Activated CD8-positive, alpha-beta memory T cell treated with anti-CD3 and anti-CD28 coated beads, Interleukin-2, amount 50 U/mL, for 1 hour (primary cell): ENCODE results near the gene PRRT3.
"Not testable (repeated sequence)": the region's sequence is repeated elsewhere in the genome, so short reads cannot be mapped to it uniquely, and the experiment has no call there.

ENCODE experiments used
- DNase-seq: peaks from one replicate; pipeline ENCODE4 v3.0.0-alpha.2; 2020; ENCODE audit errors: extremely low read depth

Gene PRRT3

DNA sequence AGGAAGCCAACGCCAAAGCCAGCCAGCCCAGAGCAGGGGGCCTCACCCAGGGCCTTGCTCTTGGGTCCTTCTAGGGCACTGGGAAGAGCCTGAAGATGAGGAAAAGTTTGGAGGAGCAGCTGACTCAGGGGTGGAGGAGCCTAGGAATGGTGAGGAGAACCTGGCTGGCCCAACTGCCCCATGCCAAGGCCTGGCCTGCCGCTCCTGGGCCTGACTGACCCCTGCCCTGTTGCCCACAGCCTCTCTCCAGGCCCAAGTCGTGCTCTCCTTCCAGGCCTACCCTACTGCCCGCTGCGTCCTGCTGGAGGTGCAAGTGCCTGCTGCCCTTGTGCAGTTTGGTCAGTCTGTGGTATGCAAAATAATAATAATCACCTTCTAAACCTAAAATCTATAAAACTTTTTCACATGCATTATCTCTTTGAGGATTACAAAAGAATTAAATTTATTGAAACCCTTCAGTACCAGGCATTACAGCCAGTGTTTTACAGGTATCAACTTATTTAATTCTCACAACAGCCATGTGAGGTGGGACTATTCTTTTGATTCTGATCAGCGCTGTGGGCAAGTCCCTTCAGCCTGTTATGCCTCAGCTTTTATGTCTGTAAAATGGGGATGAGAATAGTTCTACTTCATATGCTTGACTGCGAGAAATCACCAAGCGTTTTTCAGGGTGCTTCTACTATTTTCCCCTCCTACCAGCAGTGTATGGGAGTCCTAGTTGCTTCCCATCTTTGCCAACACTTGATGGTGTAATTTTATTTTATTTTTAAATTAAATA, 33.8 kb downstream of the PRRT3 start:
- no peak for DNase-seq

GRCh38 chr3:9917820-9918219, 34.4 kb downstream of the PRRT3 start:
- DNase-seq: no peak

DNA sequence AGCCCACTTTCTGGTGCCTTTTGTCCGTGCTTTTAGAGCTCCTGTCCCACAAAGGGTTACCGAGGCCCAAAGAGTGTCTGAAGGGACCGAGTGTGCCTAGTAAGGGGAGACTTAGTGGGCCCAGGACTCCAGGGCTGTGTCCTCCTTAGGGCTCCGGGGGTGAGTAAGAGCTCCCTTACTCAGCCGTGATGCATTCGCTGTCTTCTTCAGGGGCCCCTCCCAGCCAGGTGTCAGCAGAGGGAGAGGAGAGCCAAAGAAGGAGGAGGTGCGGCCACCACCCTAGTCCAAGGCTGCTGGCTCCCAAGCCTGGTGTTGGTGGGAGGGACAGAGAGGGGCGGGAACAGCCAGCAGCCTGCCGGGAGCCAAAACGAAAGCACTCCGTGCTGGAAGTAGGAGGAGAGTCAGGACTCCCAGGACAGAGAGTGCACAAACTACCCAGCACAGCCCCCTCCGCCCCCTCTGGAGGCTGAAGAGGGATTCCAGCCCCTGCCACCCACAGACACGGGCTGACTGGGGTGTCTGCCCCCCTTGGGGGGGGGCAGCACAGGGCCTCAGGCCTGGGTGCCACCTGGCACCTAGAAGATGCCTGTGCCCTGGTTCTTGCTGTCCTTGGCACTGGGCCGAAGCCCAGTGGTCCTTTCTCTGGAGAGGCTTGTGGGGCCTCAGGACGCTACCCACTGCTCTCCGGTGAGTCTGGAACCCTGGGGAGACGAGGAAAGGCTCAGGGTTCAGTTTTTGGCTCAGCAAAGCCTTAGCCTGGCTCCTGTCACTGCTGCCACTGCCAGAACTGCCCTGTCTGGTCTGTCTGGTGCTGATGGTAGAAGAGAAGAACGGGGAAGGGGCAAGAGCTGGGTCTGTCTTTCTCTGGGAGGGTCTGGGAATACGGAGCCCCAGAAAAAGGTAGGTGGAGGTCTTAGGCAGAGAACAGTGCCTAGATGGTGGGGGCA, 35.2 kb downstream of the PRRT3 start, which contains the start of gene IL17RC:
IL17RC (plus strand) TSS at position 365 of the 947 bp plus-strand sequence; CDS start at position 583, 218 bp downstream.
- DNase-seq: no peak

GRCh38 chr3:9916346-9916733, 35.9 kb downstream of the PRRT3 start:
- DNase-seq: no peak

GRCh38 chr3:9915254-9916141, 36.7 kb downstream of the PRRT3 start:
- DNase-seq: no peak

DNA sequence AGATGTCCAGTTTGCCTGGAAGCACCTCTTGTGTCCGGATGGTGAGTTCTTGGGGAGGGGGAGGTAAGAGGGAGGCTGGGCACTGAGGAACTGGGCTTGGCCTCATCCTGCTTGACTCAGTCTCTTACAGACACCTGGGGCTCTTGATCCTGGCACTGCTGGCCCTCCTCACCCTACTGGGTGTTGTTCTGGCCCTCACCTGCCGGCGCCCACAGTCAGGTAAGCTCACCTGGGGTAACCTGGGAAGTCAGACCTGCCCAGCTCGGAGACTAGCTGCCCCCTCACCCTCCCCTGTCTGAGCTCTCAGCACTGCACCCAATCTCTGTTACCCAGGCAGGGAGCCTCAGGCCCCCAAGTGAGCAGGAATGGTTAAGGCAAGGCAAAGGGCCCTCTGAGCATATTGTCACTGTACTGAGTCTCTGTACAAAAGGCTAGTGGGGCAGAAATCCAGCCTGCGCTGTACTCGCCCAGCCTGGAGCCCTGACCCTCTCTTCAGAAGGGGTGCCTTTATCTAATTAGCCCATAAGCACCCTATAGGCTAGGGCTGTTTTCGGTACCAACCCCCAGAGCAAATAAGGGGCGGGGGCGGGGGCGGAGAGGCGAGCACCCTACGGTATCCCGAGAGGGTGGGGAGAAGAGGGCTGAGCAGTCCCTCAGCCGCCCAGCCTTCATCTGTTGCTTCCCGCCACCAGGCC, 37.5 kb downstream of the PRRT3 start:
- DNase-seq: no peak

GRCh38 chr3:9914011-9914410, 38.2 kb downstream of the PRRT3 start:
- no peak for DNase-seq

GRCh38 chr3:9913601-9914000, 38.6 kb downstream of the PRRT3 start:
- no peak for DNase-seq

DNA sequence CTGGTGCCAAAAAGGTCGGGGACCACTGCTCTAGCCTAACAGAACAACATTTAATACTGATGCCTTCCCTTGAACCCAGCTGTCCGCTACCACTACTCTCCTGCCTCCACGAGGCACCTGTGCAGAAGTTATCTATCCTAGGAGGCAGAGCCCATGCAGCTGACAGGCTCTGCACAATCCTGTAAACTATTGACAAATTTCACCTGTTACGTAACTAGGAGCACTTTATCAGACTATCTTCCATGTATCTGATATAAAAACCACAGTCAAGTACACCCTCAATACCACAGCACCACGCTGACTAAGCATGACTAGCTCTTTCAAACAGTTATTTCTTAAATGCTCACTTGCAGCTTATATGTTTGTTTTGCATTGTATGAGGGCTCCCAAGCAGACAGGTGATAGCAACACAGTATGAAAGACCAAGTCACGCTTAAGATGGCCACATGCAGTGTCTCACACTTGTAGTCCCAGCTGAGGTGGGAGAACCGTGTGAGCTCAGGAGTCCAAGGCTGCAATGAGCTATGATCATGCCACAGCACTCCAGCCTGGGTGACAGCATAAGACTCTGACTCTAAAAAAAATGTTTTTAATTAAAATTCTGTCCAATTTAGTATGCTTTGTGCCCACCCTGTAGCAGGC, 39.8 kb downstream of the PRRT3 start:
- DNase-seq: no peak

- no peak for DNase-seq
Observed at GRCh38 chr3:9911863-9912262, 40.3 kb downstream of the PRRT3 start.

DNA sequence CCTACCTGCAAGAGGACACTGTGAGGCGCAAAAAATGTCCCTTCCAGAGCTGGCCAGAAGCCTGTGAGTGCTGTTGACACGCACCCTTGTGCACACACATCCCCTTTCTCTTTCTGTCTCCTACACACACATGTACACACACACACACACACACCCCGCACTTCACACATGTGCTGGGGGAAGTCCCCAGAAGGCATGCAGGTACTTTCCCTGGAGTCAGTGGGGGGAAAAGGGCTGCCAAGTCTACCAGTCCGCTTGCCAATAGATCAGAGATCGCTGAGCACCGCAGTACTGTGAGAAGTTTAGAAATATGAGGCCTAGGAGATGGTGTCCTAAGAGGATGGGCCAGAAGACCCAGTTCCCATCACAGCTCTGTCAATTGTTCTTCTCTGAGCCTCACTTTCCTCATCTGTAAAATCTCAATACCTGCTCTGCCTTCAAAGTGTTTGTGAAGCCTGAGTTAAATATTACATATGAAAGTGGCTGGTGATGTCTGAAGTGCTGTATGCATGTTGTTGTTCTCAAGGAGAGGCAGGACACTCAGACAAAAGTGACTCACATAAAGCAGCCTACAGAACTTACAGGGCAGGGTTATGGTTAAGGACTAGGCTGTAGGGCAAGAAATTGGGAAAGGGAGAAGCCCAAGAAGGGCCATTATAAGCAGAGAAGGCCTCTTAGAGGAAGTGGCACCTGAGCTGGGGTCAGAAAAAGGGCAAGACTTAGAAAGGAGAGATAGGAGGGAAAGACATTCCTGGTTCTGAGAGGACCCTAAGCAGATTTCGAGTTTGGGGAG, 42.8 kb downstream of the PRRT3 start:
- no peak for DNase-seq

- no peak for DNase-seq
Observed at GRCh38 chr3:9908286-9908685, 43.9 kb downstream of the PRRT3 start.

- DNase-seq: no peak
Observed at GRCh38 chr3:9906480-9906879, 45.7 kb downstream of the PRRT3 start.

DNA sequence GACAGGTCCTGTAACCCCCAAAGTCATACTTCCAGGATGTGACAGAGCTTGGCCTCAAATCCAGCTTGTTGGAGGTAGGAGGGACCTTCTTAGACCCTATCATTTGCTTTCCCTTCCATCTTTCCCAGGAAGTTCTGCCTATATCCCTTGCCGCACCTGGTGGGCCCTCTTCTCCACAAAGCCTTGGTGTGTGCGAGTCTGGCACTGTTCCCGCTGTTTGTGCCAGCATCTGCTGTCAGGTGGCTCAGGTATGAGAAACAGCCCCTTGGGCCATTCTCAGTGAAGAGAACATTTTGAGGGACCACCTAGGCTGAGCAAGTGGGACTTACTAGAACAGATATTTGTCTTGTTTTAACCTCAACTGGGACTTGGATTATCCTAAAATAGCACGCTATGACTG, 48.3 kb downstream of the PRRT3 start:
- no peak for DNase-seq

GRCh38 chr3:9903238-9903624, 49.0 kb downstream of the PRRT3 start:
- no peak for DNase-seq

DNA sequence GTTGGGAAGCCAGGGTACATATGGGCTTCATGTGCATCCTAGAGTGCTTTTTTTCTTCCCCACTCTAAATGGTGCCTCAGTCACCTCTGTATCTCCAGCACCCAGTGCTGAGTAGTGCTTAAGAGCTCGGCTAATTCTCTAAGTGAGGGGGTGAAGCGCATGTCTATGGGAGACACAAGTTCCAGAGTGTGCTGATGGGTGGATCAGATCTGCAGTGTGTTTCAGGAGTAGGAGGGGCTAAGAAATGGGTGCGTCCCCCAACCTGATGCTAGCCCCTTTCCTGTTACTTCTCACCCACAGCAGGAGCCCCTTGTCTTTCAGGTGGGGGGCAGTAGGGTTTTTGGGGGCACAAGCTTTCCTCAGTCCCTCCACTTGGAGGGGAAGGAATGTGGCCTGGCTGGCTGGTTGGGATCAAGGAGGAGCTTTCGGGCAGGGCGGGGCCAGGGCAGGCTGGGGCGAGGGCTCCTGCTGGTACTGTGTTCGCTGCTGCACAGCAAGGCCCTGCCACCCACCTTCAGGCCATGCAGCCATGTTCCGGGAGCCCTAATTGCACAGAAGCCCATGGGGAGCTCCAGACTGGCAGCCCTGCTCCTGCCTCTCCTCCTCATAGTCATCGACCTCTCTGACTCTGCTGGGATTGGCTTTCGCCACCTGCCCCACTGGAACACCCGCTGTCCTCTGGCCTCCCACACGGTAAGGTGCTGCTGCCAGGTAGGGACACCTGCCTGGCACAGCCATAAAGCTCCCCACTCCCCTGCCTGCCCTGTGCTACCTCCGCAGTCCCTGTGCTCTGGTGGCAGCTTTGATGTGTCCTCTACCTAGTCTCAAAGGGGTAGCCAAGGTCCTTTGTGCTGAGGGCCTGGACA, 49.6 kb downstream of the PRRT3 start, which contains the start of gene IL17RE:
IL17RE (plus strand) TSS at position 477 of the 866 bp plus-strand sequence; CDS start at position 562, 85 bp downstream.
- no peak for DNase-seq

DNA sequence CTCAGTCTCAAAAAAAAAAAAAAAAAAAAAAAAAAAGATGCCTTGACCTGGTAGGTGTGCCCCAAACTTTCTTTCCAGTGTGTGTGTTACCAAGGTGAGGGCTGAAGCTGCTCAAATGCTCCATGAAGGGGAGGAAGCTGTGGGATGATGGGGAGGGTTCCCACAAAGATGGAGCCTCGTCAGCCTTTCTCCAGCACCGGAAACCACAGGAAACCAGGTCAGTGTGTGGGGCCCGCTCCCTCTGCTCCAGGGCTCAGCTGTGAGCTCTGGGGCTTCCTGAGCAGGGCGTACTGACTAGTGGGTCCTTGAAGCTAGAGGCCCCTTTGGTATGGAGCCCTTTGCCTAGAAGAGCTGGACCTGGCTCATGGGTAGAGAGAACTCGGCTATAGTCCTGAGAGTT, 50.2 kb downstream of the PRRT3 start:
- DNase-seq: no peak

- DNase-seq: not testable (repeated sequence)
Observed at GRCh38 chr3:9900965-9901415, 51.2 kb downstream of the PRRT3 start.
